WI38 (cell line): ENCODE data around the gene FAM83D.
A peak's percentile ranks its signal among the peaks of the same experiment; 100 is the strongest.

Source experiments
- H3K4me3 ChIP-seq: 2 replicates; pipeline ENCODE4 v1.5.1; 2011; ENCODE audit warnings: low read depth, mild to moderate bottlenecking, control low read depth, low read length
- TF ChIP-seq, protein P1 (sequence below): IDR thresholded peaks from 2 replicates; pipeline ENCODE4 v1.5.1; 2012; ENCODE audit warnings: low read depth, mild to moderate bottlenecking, control low read depth, low read length

FAM83D gene

DNA sequence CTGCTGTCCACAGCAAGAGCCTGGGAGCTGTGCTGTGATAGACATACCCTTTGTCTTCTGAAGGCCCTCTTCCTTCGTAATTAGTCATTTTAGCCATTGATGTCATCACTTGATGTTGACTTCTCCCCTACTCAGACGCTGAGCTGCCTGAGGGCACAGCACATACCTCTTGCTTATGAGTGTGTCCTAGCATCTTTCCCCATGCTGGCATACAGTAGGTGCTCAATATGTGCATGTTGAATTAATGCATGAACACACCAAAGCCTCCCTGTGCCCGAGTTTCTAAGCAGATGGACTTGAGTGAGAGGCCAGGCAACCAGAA, 35.8 kb upstream of the FAM83D start:
- TF ChIP-seq, protein P1, sequence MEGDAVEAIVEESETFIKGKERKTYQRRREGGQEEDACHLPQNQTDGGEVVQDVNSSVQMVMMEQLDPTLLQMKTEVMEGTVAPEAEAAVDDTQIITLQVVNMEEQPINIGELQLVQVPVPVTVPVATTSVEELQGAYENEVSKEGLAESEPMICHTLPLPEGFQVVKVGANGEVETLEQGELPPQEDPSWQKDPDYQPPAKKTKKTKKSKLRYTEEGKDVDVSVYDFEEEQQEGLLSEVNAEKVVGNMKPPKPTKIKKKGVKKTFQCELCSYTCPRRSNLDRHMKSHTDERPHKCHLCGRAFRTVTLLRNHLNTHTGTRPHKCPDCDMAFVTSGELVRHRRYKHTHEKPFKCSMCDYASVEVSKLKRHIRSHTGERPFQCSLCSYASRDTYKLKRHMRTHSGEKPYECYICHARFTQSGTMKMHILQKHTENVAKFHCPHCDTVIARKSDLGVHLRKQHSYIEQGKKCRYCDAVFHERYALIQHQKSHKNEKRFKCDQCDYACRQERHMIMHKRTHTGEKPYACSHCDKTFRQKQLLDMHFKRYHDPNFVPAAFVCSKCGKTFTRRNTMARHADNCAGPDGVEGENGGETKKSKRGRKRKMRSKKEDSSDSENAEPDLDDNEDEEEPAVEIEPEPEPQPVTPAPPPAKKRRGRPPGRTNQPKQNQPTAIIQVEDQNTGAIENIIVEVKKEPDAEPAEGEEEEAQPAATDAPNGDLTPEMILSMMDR: no peak
- H3K4me3 ChIP-seq: no peak overlapping the region

DNA sequence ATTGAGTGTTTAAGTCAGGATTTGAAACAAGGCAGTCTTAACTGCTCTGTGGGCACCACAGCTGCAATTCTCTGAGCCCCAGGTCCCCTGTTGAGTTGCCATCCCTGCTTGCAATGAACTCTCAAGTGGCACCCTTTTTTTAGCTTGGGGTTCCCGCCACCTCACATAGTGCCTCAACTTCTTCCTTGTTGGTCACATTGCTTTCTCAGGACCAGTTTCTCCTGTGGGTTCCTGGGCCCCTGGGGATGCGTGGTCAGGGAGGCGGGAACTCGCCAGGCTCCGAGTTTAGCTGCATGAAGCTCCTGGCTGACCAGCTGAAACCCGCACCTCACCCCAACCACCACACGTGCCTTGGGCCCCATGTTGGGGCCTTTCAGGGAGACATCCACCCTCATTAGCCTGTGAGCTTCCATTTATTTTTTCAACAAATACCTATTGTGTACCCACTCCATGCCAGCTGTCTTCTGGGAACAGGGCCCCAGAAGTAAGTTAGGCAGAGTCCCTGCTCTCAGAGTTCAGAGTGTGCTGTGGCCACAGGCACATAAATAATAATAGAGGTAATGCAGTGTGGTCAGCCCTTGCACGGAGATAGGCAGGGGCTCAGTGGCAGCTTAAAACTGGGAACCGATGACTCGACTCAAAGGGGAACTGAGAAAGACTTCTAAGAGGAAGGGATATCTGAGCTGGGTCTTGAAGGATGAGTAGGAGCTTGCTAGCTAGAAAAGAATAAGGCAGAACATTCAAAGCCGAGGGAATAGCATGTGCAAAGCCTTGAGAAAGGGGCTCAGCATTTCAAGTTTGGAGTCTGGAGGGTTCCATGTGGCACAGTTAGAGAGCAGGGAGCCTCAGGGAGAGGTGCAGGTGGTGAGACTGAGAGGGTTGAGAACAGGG, 33.9 kb upstream of the FAM83D start:
- TF ChIP-seq, protein P1: no peak
- H3K4me3 ChIP-seq: no peak overlapping the region

DNA sequence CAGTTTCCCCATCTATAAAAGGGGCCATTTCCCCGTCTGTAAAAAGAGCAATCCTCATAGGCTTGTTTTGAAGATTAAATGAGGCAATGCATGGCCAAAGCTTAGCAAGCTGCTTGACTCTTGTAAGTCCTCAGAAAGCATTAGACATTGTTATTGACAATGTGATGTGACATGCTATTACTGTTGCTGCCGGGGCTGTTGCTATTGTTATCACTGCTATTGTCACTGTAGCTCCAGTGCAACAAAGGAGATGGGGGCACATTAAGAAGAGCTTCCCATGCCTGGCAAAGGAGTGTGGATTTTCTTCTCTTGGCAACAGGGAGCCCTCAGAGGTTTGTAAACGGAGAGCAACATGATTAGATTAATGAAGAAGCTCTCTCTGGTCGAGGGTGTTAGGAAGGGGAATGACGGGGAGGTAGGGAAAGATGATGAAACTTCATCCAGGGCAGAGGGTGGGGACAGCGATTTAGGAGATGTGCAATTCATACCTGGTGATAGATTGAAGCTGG, 33.1 kb upstream of the FAM83D start:
- TF ChIP-seq, protein P1: no peak
- H3K4me3 ChIP-seq: no peak overlapping the region

DNA sequence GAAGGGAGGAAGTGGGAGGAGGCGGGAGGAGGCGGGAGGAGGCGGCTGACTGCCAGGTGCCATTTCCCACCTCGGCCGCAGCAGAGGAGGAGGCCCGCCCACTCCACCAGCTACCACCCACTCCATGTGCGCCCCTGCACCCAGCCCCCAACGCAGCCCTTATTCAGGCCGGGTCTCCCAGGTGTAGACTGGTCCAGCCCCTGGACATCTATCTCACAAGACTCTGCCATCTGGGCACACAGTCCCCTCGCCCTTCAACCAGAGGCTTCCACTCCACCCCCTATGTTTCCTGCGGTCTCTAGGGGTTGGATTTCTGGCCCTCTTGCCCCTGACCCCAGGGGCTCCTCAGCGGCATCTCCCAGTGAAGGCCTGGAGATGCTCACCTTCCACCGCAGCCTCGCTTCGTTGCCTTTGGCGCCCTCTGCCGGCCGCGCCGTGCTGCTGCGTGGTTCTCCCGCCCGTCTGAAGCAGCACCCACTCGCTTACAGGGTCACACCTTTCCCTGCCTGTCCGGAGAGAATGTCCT, 32.6 kb upstream of the FAM83D start:
- TF ChIP-seq, protein P1: peak; percentile 86
- H3K4me3 ChIP-seq: no peak overlapping the region

DNA sequence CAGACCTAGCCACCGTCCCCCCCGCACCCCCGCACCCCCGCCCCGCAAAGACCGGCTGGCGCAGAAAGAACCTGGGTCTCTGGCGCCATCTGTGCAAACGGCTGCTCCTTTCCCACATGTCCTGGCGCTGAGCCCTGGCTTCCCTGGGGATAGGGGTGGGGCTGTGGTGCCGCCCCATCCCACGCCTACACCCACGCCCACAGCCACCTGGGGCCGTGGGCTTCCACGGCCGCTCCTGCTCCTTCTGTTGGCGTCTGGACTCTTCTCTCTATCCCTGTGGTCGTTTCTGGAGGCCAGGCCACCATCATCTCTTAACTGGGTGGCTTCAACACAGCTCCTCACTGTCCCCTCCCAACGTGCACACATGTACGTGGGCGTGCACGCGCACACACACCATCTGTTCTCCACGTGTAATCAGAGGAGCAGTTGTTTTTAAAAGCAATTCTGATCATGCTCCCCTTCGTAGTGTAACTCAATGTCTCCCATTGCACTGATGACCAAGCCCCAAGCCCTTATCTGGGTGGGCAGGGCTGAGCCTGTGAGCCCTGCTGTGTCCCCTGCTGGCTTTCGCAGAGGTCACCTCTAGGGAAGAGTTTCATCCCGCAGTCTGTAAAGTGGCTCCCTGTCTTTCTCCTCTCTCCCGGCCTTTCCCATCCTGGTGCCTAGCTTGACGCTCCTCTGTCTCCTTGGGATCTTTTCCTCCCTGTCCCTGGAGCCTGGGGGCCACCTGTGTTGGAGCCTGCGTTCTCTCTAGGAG, 31.9 kb upstream of the FAM83D start:
- H3K4me3 ChIP-seq: no peak overlapping the region
- TF ChIP-seq, protein P1: no peak

DNA sequence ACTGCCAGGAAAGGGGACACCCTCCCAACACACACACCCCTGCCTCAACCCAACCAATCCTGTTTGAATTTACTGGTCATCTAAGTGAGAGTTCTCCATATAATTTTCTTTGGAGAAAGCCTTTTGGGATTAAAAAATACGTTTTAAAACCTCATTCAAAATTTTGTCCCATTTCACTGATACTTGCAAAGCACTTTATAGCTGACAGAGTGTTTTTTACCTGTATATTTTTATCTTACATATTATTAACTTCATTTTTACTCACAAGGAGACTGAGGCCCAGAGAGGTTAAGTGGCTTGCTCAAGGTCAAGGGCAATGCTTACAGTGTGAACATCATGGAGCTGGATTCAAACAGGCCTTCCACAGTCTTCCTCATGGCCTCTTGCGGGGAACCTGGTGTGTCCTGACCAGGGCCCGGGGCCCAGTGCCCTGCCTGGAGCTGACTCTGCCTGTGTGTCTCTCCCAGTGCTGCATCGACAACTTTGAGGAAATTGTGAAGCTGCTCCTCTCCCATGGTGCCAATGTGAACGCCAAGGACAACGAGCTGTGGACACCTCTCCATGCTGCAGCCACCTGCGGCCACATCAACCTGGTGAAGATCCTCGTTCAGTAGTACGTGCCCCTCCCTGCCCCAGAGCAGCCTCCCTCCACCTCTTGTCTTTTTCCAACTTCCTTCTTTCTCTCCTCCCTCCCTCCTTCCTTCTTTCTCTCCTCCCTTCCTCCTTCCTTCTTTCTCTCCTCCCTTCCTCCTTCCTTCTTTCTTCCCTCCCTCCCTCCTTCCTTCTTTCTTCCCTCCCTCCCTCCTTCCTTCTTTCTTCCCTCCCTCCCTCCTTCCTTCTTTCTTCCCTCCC, 30.9 kb upstream of the FAM83D start:
- no peak overlapping the region for H3K4me3 ChIP-seq
- TF ChIP-seq, protein P1: no peak
